Testis (tissue), 2 donors: ENCODE measurements around the gene LRRC43.

Experiments
- CTCF ChIP-seq, 3 experiments: fragments of 450-650 bp in 2 of 3; fragments of 200-600 bp in 1 of 3; sonication (generic) in 1 of 3; IDR thresholded peaks; one replicate each; pipeline ENCODE4 v1.5.1; 2016 to 2019; ENCODE audit warnings: antibody characterized with exemption in 3 of 3, mild to moderate bottlenecking in 2 of 3, moderate library complexity in 1 of 3
- POLR2A ChIP-seq: fragments of 450-650 bp; IDR thresholded peaks from one replicate; pipeline ENCODE4 v1.6.1; 2017; ENCODE audit warnings: antibody characterized with exemption, mild to moderate bottlenecking, moderate library complexity

- TF ChIP-seq POLR2A: no peak
- no peak for TF ChIP-seq CTCF (IDR thresholded peaks at IDR 0.05)
These were observed 43.6 kb downstream of the LRRC43 start for GRCh38 chr12:122226366-122227125.
